ENCODE data around the gene AKAP9. TPM values are rescaled to one million over a fixed set of nuclear protein-coding genes. Genes with fewer than 3 reads are reported as not detected.
"Not testable (repeated sequence)": the region's sequence is repeated elsewhere in the genome, so short reads cannot be mapped to it uniquely, and the experiment has no call there.

The AKAP9 gene
- total RNA-seq, 1 experiment from 2014 or later: 15.8 TPM

- DNase-seq (ENCODE audit: low spot score): peak; percentile 49
Observed at GRCh38 chr7:92133737-92134270, 193.1 kb downstream of the AKAP9 start.

GRCh38 chr7:92134271-92135051 is 193.8 kb downstream of the AKAP9 start, which contains the start of gene CYP51A1:
Gene CYP51A1 (minus strand): TSS chr7:92134477. CDS start chr7:92134364, 113 bp downstream.
- peak; percentile 91 for DNase-seq (ENCODE audit: low spot score)

- DNase-seq (ENCODE audit: low spot score): no peak
Observed at GRCh38 chr7:92135052-92135889, 194.6 kb downstream of the AKAP9 start.

- peak; percentile 19 for DNase-seq (ENCODE audit: low spot score)
Observed at GRCh38 chr7:92137557-92137956, 196.9 kb downstream of the AKAP9 start.

GRCh38 chr7:92141161-92141560 is 200.5 kb downstream of the AKAP9 start:
- no peak for DNase-seq (ENCODE audit: low spot score)

GRCh38 chr7:92142791-92143190 is 202.1 kb downstream of the AKAP9 start:
- DNase-seq (ENCODE audit: low spot score): not testable (repeated sequence)

- DNase-seq (ENCODE audit: low spot score): not testable (repeated sequence)
Observed at GRCh38 chr7:92143192-92143880, 202.7 kb downstream of the AKAP9 start.

GRCh38 chr7:92149736-92150239 is 209.1 kb downstream of the AKAP9 start:
- no peak for DNase-seq (ENCODE audit: low spot score)

- DNase-seq (ENCODE audit: low spot score): no peak
Observed at GRCh38 chr7:92150450-92151017, 209.9 kb downstream of the AKAP9 start.

- DNase-seq (ENCODE audit: low spot score): no peak
Observed at GRCh38 chr7:92155108-92155739, 214.6 kb downstream of the AKAP9 start.

GRCh38 chr7:92156990-92157389 is 216.3 kb downstream of the AKAP9 start:
- no peak for DNase-seq (ENCODE audit: low spot score)

GRCh38 chr7:92158660-92159575 is 218.3 kb downstream of the AKAP9 start:
- peak; percentile 74 for DNase-seq (ENCODE audit: low spot score)

Other genes with a start within 250 kb of the AKAP9 start
- gene MTERF1, start 60.2 kb upstream of the AKAP9 start, total RNA-seq (2014; rRNA removed; shearing (Covaris generic)): 15.4 and 18.5 TPM in 2 replicates
- gene CYP51A1, start 193.6 kb downstream of the AKAP9 start, total RNA-seq (2014; rRNA removed; shearing (Covaris generic)): 146 and 147 TPM in 2 replicates
- gene LRRD1, start 238.3 kb downstream of the AKAP9 start, total RNA-seq (2014; rRNA removed; shearing (Covaris generic)): 0.12 TPM in 1 of 2 replicates, not detected in the other